K562 (cell line): ENCODE measurements around the gene HNRNPU. TPM values are rescaled to one million over a fixed set of nuclear protein-coding genes. Genes with fewer than 3 reads are reported as not detected.
A peak's percentile ranks its signal among the peaks of the same experiment; 100 is the strongest.

Source experiments
- ATAC-seq: fragments of 200-7000 bp; cut with Tn5 transposase; 3 replicates; pipeline ENCODE4 v1.9.1; 2020; ENCODE audit warnings: moderate library complexity
- BruUV-seq: library from RNA; stranded (reverse); fragments of 400-500 nt; replicated peaks from 2 replicates; lab custom pipeline; 2021; lab: Mats Ljungman, UMichigan
- CTCF ChIA-PET: fragments of 300-600 bp; formaldehyde crosslinking; extraction: SDS; loops from one replicate; lab custom pipeline; 2021; ENCODE audit warnings: low intra/inter-chr PET ratio; lab: Yijun Ruan, JAX
- POLR2A ChIA-PET: fragments of 300-600, 350-650 bp; sonication (Branson Sonifier 250); formaldehyde crosslinking; extraction: SDS; loops from one replicate; lab custom pipeline; 2021; ENCODE audit warnings: antibody characterized with exemption, inconsistent platforms; lab: Yijun Ruan, JAX
- DNase-seq, 4 experiments: peaks; one replicate each; pipeline versions ENCODE4 v3.0.0 to v3.0.0-alpha.2; 2011 to 2018; ENCODE audit warnings: low spot score in 3 of 4, mixed read lengths in 3 of 4; ENCODE audit errors: extremely low read depth in 1 of 4
- FAIRE-seq: peaks from 2 replicates; lab custom pipeline; 2011; peaks lifted over from hg19 to GRCh38; lab: Jason Lieb, UNC
- H2AFZ ChIP-seq: 2 replicates; pipeline ENCODE4 v1.6.0; 2011; ENCODE audit warnings: low read depth, low read length, control low read depth, inconsistent platforms
- H3K27ac ChIP-seq: fragments of 200-600 bp; 3 replicates; pipeline ENCODE4 v1.8.0; 2011; ENCODE audit warnings: low read depth, mild to moderate bottlenecking, control low read depth, inconsistent platforms, low read length, moderate library complexity, mixed read lengths; ENCODE audit errors: extremely low read depth
- H3K27me3 ChIP-seq, 2 experiments: fragments of 300-600 bp in 1 of 2; 2 replicates in 1 of 2; 3 replicates in 1 of 2; pipeline versions ENCODE4 v1.6.0 to v1.8.0; 2011; ENCODE audit warnings: inconsistent platforms in 2 of 2, low read length in 2 of 2, mild to moderate bottlenecking in 1 of 2, mixed read lengths in 1 of 2, moderate library complexity in 1 of 2; ENCODE audit not compliant: control insufficient read depth in 2 of 2, insufficient read depth in 2 of 2
- H3K36me3 ChIP-seq: fragments of 300-600 bp; 3 replicates; pipeline ENCODE4 v1.8.0; 2011; ENCODE audit warnings: mild to moderate bottlenecking, low read length, inconsistent platforms; ENCODE audit not compliant: control insufficient read depth, insufficient read depth
- H3K4me1 ChIP-seq, 2 experiments: fragments of 200-600 bp in 1 of 2; replicated peaks in 1 of 2; 2 replicates in 1 of 2; 3 replicates in 1 of 2; pipeline versions ENCODE4 v1.5.1 to v1.8.0; 2011; ENCODE audit warnings: inconsistent platforms in 2 of 2, low read length in 2 of 2, mild to moderate bottlenecking in 1 of 2, mixed read lengths in 1 of 2, moderate library complexity in 1 of 2; ENCODE audit not compliant: control insufficient read depth in 2 of 2, insufficient read depth in 2 of 2
- H3K4me2 ChIP-seq: 2 replicates; pipeline ENCODE4 v1.6.1; 2011; ENCODE audit warnings: low read length, control low read depth, inconsistent platforms, mixed read lengths; ENCODE audit not compliant: insufficient read depth
- H3K4me3 ChIP-seq: fragments of 200-600 bp; sonication (generic), shearing (Covaris generic); 2 replicates; pipeline ENCODE4 v1.5.1; 2016; ENCODE audit warnings: control low read depth, inconsistent platforms
- H3K79me2 ChIP-seq: fragments of 200-600 bp; 3 replicates; pipeline ENCODE4 v1.8.0; 2011; ENCODE audit warnings: low read length, inconsistent platforms; ENCODE audit not compliant: control insufficient read depth, insufficient read depth
- H3K9ac ChIP-seq, 2 experiments: 2 replicates each; pipeline versions ENCODE4 v1.6.0 to v1.6.1; 2011; ENCODE audit warnings: low read depth in 2 of 2, low read length in 2 of 2, control low read depth in 1 of 2, inconsistent platforms in 1 of 2, mild to moderate bottlenecking in 1 of 2, mixed read lengths in 1 of 2; ENCODE audit not compliant: insufficient read depth in 1 of 2
- H3K9me1 ChIP-seq: one replicate; pipeline ENCODE4 v1.6.0; 2011; ENCODE audit warnings: inconsistent platforms, mild to moderate bottlenecking, low read length, moderate library complexity; ENCODE audit not compliant: control insufficient read depth, insufficient read depth
- H3K9me3 ChIP-seq: replicated peaks from 2 replicates; pipeline ENCODE4 v1.5.1; 2011; ENCODE audit warnings: low read depth, low read length, inconsistent platforms; ENCODE audit not compliant: control insufficient read depth, insufficient read depth
- H4K20me1 ChIP-seq: replicated peaks from 2 replicates; pipeline ENCODE4 v1.6.1; 2011; ENCODE audit warnings: low read length, inconsistent platforms, mixed read lengths; ENCODE audit not compliant: control insufficient read depth, insufficient read depth
- CBFA2T2 ChIP-seq: fragments of 450-650 bp; conservative IDR thresholded peaks from 2 replicates; pipeline ENCODE4 v1.6.1; 2017; ENCODE audit warnings: mild to moderate bottlenecking
- CC2D1A ChIP-seq: fragments of 450-650 bp; IDR thresholded peaks from 2 replicates; pipeline ENCODE4 v1.6.1; 2017; ENCODE audit warnings: mild to moderate bottlenecking
- DIDO1 ChIP-seq: fragments of 450-650 bp; IDR thresholded peaks from 2 replicates; pipeline ENCODE4 v1.6.1; 2016; ENCODE audit warnings: low read depth, missing biosample characterization, missing genetic modification characterization
- DLX4 ChIP-seq: fragments of 250-450 bp; sonication (Bioruptor Pico); IDR thresholded peaks from 2 replicates; pipeline ENCODE4 v1.6.1; 2021; ENCODE audit warnings: mild to moderate bottlenecking
- ELF4 ChIP-seq: fragments of 450-650 bp; formaldehyde crosslinking; IDR thresholded peaks from 2 replicates; pipeline ENCODE4 v1.4.0; 2022; ENCODE audit warnings: missing genetic modification characterization
- FOXM1 ChIP-seq, 2 experiments: fragments of 450-650 bp in 1 of 2; sonication (generic) in 1 of 2; formaldehyde crosslinking in 1 of 2; IDR thresholded peaks; 2 replicates each; pipeline versions ENCODE4 v1.6.1 to v1.9.0; 2017 to 2022; ENCODE audit warnings: low read depth in 2 of 2, mild to moderate bottlenecking in 2 of 2, missing genetic modification reagents in 1 of 2, moderate library complexity in 1 of 2
- NRF1 ChIP-seq, 2 experiments: fragments of 450-650 bp; IDR thresholded peaks in 1 of 2; conservative IDR thresholded peaks in 1 of 2; 2 replicates each; pipeline ENCODE4 v1.6.1; 2014; ENCODE audit warnings: mild to moderate bottlenecking in 2 of 2
- RFX5 ChIP-seq: IDR thresholded peaks from 2 replicates; pipeline ENCODE4 v1.6.1; 2011; ENCODE audit warnings: low read depth, mild to moderate bottlenecking, improper control_type of control experiment, low read length
- SIRT6 ChIP-seq: IDR thresholded peaks from one replicate; pipeline ENCODE4 v1.6.1; 2012; ENCODE audit warnings: low read depth, mild to moderate bottlenecking, control low read depth, inconsistent platforms, low read length, moderate library complexity
- TEAD1 ChIP-seq, 2 experiments: fragments of 450-650 bp in 1 of 2; sonication (generic) in 1 of 2; formaldehyde crosslinking; IDR thresholded peaks; 2 replicates each; pipeline versions ENCODE4 v1.4.0 to v1.8.0; 2020 to 2022; ENCODE audit warnings: mild to moderate bottlenecking in 2 of 2, missing genetic modification reagents in 1 of 2
- TFE3 ChIP-seq: fragments of 450-650 bp; formaldehyde crosslinking; IDR thresholded peaks from 2 replicates; pipeline ENCODE4 v1.4.0; 2020; ENCODE audit warnings: mild to moderate bottlenecking, mixed read lengths
- ZBTB5 ChIP-seq: fragments of 450-650 bp; IDR thresholded peaks from 2 replicates; pipeline ENCODE4 v1.6.1; 2017; ENCODE audit warnings: antibody characterized with exemption
- ZNF124 ChIP-seq: sonication (generic); formaldehyde crosslinking; IDR thresholded peaks from 2 replicates; pipeline ENCODE4 v1.8.1; 2022; ENCODE audit warnings: missing genetic modification reagents
- ZNF583 ChIP-seq: fragments of 250-450 bp; sonication (Bioruptor Pico); IDR thresholded peaks from 2 replicates; pipeline ENCODE4 v1.4.0; 2020
- ZNF699 ChIP-seq: fragments of 250-450 bp; sonication (Bioruptor Pico); IDR thresholded peaks from 2 replicates; pipeline ENCODE4 v1.8.0; 2021; ENCODE audit warnings: mild to moderate bottlenecking, moderate library complexity; ENCODE audit not compliant: insufficient replicate concordance
- WGBS: fragments of 100-300 bp; shearing (Covaris generic); methylation state at CpG from one replicate; pipeline ENCODE4 v1.1.6; 2016; ENCODE audit warnings: low coverage, mixed read lengths; ENCODE audit not compliant: insufficient coverage; ENCODE audit errors: missing lambda C conversion rate; 5-methylcytosine and 5-hydroxymethylcytosine counted together
- in situ Hi-C: fragments of 300-500 bp; cut with MboI; formaldehyde crosslinking; loops from 4 replicates; pipeline ENCODE4 v1.15.0; 2018; ENCODE audit warnings: inconsistent platforms, mixed read lengths
- intact Hi-C: fragments of 100-400 bp; cut with micrococcal nuclease; formaldehyde crosslinking; loops from 2 replicates; pipeline ENCODE4 v1.14.2; 2022
- polyA plus RNA-seq, 8 experiments: library from polyadenylated mRNA; depleted of rRNA in 4 of 8; stranded (reverse) in 5 of 8; unstranded in 3 of 8; fragments of >200 nt; fragmentation: Nextera tagmentation in 2 of 8; fragmentation: Illumina TruSeq in 1 of 8; extraction: Ambion mirVana in 2 of 8; extraction: Trizol in 1 of 8; gene quantifications; 2 replicates each; pipeline versions ENCODE4 v1.2.1 to v1.2.3, GENCODE V29; 2011 to 2014; ENCODE audit warnings: inconsistent platforms in 1 of 8, missing spikeins in 1 of 8
- total RNA-seq, 7 experiments: library from RNA; depleted of rRNA in 6 of 7; stranded (reverse); fragments of >200 nt in 6 of 7; fragmentation: Illumina TruSeq in 2 of 7; extraction: Trizol in 2 of 7; gene quantifications; 2 replicates each; pipeline versions ENCODE4 v1.2.1 to v1.2.3, GENCODE V29; 2011 to 2021; ENCODE audit warnings: low replicate concordance in 1 of 7
- TF ChIP-seq, protein P1 (sequence below): fragments of 250-450 bp; sonication (Bioruptor Pico); IDR thresholded peaks from 2 replicates; pipeline ENCODE4 v1.4.0; 2020

Gene HNRNPU
- total and polyA plus RNA-seq, 9 of the 15 experiments (the other 6 are each of a cell fraction or from before 2014, with no cell fraction given), result 159 to 777 (median 577) TPM

- Histone ChIP-seq H3K9ac (peak overlapping the region; percentile 91 to 97), H3K4me2 (peak overlapping the region; percentile 98), H3K4me1 (peaks cover 14 to 17% of the 10 kb centered on the region in 2 experiments; a peak in 4 of 5 replicates), H3K36me3 (peaks cover 22% of the 10 kb centered on the region), H3K79me2 (peaks cover 35% of the 10 kb centered on the region), H3K27me3 (no peaks in the 10 kb centered on the region), H3K9me3 (no peaks in the 10 kb centered on the region), H2AFZ (peak overlapping the region; percentile 83), H3K27ac (peak overlapping the region; percentile 98), H3K9me1 (no peaks in the 10 kb centered on the region), H4K20me1 (peaks cover 9% of the 10 kb centered on the region), H3K4me3 (peak overlapping the region; percentile 74)
- DNase-seq (peak; percentile 60 to 83 (median 64)), FAIRE-seq (peak; percentile 90), ATAC-seq (peak; percentile 44)
- ChIA-PET POLR2A (interaction anchor here (0.7 to 22.4 kb wide), 13 partner anchors 15 to 218 kb away, joined by 3 to 485 read pairs (median 4); partner anchors contain the start of gene HNRNPU), CTCF (interaction anchor here (0.5 kb wide), 1 partner anchor 138 kb away, joined by 3 read pairs; no protein-coding TSS in a partner anchor)
- in situ Hi-C loops (no loop called here), intact Hi-C loops (loop anchor here (1.0 to 10.0 kb wide), 2 partner anchors 136 to 211 kb away; no protein-coding TSS in a partner anchor)
- WGBS, result under 1% methylated on average over 32 of the region's 32 CpGs
- no TSS peak for BruUV-seq
- TF ChIP-seq FOXM1 (IDR thresholded peaks at IDR 0.05; ENCODE audit: low read depth), result peak; percentile 14
- no peak for TF ChIP-seq FOXM1 (CRISPR knock-in tag; IDR thresholded peaks at IDR 0.05; ENCODE audit: low read depth)
- peak; percentile 77 for TF ChIP-seq TFE3 (CRISPR knock-in tag)
- no peak for TF ChIP-seq CBFA2T2
- no peak for TF ChIP-seq ZNF583 (CRISPR knock-in tag)
- TF ChIP-seq RFX5, result no peak
- TF ChIP-seq, protein P1, sequence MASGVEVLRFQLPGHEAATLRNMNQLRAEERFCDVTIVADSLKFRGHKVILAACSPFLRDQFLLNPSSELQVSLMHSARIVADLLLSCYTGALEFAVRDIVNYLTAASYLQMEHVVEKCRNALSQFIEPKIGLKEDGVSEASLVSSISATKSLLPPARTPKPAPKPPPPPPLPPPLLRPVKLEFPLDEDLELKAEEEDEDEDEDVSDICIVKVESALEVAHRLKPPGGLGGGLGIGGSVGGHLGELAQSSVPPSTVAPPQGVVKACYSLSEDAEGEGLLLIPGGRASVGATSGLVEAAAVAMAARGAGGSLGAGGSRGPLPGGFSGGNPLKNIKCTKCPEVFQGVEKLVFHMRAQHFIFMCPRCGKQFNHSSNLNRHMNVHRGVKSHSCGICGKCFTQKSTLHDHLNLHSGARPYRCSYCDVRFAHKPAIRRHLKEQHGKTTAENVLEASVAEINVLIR (CRISPR knock-in tag), result no peak
- TF ChIP-seq NRF1 (conservative IDR thresholded peaks at IDR 0.05 in 1 of 2, IDR thresholded peaks at IDR 0.05 in 1 of 2), result no peak
- TF ChIP-seq CC2D1A, result peak; percentile 70; the same call in 1 of the 2 replicates
- TF ChIP-seq ZBTB5, result no peak
- TF ChIP-seq TEAD1 (CRISPR knock-in tag; IDR thresholded peaks at IDR 0.05), result 0 out of 4 replicates have a peak, but pooled peaks of 1 of the 2 experiments have one; percentile 21
- no peak for TF ChIP-seq SIRT6
- no peak for TF ChIP-seq DIDO1 (tag)
- no peak for TF ChIP-seq ELF4
- no peak for TF ChIP-seq ZNF124 (CRISPR knock-in tag)
- no peak for TF ChIP-seq ZNF699 (CRISPR knock-in tag)
- TF ChIP-seq DLX4 (CRISPR knock-in tag), result no peak
Observed at GRCh38 chr1:244833734-244834542, 30.4 kb downstream of the HNRNPU start.
